GM13976 (cell line): ENCODE measurements around the gene GLYATL1.

Source experiments
- DNase-seq: peaks from one replicate; pipeline ENCODE4 v3.0.0; 2012; ENCODE audit warnings: low spot score
- in situ Hi-C: fragments of 300-500 bp; cut with MboI; formaldehyde crosslinking; loops from one replicate; pipeline ENCODE4 v1.12.0; 2022; ENCODE audit warnings: low sequenced_read_pairs, mixed read lengths, inconsistent platforms; ENCODE audit not compliant: unreplicated experiment
- TF ChIP-seq, protein P1 (sequence below): IDR thresholded peaks from 2 replicates; pipeline ENCODE4 v1.5.1; 2012; ENCODE audit warnings: borderline replicate concordance, mild to moderate bottlenecking; ENCODE audit not compliant: insufficient read depth; ENCODE audit errors: extremely low read depth, missing control alignments, control extremely low read depth

The GLYATL1 gene

DNA sequence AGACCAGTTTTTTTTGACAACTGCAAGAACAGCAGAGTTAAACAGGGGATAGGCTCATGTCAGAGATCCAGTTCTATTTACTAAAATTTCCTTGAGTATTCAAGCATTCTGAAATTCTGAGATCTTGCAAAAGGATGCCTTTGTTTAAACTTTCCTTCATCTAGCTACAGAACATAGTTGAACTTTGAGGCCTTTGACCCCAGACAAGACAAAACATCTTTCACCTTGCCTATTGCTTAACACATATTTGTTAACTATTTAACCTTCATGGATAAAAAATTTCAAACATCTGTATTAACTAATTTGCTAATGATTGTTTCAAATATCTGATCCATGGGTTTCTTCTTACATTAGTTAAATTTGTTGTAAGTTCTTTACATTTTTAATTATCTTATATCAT is 38.2 kb downstream of the GLYATL1 start:
- TF ChIP-seq, protein P1, sequence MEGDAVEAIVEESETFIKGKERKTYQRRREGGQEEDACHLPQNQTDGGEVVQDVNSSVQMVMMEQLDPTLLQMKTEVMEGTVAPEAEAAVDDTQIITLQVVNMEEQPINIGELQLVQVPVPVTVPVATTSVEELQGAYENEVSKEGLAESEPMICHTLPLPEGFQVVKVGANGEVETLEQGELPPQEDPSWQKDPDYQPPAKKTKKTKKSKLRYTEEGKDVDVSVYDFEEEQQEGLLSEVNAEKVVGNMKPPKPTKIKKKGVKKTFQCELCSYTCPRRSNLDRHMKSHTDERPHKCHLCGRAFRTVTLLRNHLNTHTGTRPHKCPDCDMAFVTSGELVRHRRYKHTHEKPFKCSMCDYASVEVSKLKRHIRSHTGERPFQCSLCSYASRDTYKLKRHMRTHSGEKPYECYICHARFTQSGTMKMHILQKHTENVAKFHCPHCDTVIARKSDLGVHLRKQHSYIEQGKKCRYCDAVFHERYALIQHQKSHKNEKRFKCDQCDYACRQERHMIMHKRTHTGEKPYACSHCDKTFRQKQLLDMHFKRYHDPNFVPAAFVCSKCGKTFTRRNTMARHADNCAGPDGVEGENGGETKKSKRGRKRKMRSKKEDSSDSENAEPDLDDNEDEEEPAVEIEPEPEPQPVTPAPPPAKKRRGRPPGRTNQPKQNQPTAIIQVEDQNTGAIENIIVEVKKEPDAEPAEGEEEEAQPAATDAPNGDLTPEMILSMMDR = no peak
- in situ Hi-C loops = no loop called here
- no peak for DNase-seq

DNA sequence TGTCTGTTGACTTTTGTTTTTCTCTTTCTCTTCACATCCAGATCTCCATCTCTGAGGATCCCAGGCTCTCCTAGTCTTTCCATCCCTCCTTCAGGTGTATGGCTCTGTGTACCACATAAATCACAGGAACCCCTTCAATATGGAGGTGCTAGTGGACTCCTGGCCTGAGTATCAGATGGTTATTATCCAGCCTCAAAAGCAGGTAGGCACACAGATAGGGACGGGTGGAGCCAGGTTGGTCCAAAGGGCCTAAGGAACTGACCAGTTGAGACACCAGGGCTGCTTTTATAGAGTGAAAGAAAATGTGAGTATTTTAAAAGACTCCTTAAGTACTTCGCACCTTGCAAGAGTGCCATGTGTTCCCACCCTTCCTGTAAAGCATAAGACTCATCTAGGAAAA is 39.9 kb downstream of the GLYATL1 start:
- TF ChIP-seq, protein P1 = no peak
- in situ Hi-C loops = no loop called here
- no peak for DNase-seq

DNA sequence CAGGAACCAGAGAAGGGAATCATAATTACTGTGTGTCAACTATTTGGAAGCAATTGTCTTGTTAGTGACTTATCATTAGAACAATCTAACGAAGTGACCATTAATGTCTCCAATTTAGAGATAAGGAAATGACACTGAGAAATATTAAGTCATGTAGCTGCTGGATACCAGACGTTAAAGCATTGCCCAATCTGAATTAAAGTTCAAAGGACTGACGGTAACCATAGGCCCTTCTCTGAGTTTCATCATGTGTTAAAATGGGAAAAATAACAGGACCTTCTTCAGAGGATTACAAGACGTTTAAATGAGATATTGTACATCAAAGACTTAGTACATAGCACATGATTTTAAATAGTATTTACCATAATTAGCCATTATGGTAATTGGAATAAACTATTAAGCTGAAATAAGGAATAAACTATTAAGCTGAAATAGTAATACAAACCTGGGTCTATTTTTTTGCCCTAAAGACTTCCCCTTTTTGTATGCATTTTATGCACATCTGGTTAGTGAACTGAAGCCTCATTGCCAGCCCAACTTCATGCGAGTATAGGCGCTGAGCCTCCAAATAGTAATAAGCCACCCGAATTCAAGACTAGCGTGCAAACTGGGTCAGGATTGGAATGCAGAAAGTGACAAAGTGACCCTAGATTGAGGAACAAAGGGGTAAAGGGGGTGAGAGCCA is 41.0 kb downstream of the GLYATL1 start:
- no peak for DNase-seq
- in situ Hi-C loops = no loop called here
- TF ChIP-seq, protein P1 = no peak

DNA sequence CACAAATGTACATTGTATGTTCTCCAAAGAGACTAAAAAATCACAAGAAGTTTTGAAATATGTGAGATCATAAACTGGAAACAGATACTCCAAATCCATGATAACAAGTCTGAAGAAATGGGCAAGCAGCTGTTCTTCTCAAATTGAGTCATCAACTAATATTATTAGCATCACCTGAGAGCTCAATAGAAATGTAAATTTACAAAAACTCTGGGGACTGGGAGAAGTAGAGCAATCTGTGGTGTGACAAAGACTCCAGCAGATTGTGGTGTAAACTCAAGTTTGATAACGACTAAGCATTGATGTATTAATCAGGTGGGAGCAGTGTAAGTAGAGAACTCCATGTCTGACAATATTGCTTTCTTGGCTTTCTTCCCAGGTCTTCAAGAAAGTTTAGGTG is 53.2 kb downstream of the GLYATL1 start:
- TF ChIP-seq, protein P1 = no peak
- DNase-seq = no peak
- in situ Hi-C loops = no loop called here

DNA sequence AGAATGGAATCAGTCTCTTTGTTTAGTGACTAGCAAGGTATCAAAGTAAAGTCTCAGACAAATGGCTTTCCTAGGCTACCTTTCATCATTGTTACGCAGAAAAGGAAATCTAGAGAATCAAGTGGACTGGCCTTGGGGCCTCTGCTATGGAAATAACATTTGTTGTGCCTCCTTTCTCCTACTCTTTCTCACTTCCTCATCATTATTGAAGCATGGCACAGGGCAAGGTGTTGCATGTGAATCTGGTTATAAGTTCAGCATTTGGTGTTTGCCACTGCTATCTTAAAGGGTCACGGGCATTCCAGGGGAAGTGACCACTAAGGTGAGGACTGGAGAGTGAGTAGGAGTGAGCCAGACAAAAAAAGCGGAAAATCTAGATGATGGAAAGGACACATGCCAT is 54.9 kb downstream of the GLYATL1 start:
- in situ Hi-C loops = no loop called here
- TF ChIP-seq, protein P1 = no peak
- DNase-seq = no peak

DNA sequence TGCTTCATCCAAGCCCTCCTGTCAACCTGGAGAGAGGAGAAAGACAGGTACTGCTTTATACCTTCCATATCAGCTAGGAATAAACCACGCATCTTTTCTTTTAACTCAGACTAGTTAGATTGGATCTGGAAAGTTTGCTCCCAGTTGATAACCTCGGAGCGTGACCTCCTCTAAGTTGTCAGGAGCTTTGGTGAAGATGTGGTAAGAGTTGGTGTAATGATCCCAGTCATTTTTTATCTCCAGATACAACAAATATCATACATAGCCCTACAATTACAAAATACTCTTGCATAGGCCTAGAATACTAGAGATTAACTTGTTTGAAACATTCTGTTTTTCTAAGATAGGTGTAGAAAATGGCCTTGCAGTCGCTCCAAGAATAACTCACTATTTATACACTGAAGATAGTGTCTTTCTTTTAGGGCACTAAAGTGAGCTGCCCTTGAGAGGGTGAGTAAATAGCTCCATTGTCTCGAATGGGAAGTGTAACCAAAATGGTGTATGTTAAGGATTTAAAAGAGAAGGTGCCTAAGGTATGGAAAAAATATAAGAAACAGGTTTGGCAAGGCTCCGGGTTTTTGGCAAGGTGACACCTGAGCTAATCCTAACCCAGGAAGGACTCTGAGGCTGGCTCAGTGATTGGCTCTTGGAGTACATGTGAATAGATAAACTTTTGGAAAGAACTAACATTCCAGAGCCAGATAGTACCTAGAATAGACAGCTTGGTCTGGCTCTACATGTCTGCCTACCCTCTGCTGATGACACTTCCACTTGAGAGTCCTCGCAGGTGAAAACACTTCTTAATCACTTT is 59.4 kb downstream of the GLYATL1 start:
- no peak for DNase-seq
- in situ Hi-C loops = no loop called here
- TF ChIP-seq, protein P1 = no peak
